WTC11 (cell line): ENCODE results near the gene DHRSX. TPM values are rescaled to one million over a fixed set of nuclear protein-coding genes. Genes with fewer than 3 reads are reported as not detected.

Experiments
- ATAC-seq: fragments of 200-7000 bp; cut with Tn5 transposase; 2 replicates; pipeline ENCODE4 v1.10.0; 2021; ENCODE audit warnings: mild to moderate bottlenecking, moderate library complexity
- CTCF ChIA-PET: fragments of 300-600 bp; sonication (Branson Sonifier 250); formaldehyde crosslinking; loops from one replicate; lab custom pipeline; 2021; ENCODE audit warnings: antibody characterized with exemption; lab: Charles Lee
- POLR2A ChIA-PET: fragments of 350-600 bp; sonication (Branson Sonifier 250); formaldehyde crosslinking; loops from one replicate; lab custom pipeline; 2021; ENCODE audit warnings: antibody characterized with exemption; lab: Charles Lee
- DNase-seq: peaks from one replicate; pipeline ENCODE4 v3.0.0; 2021; ENCODE audit warnings: low spot score
- H3K27ac Mint-ChIP-seq: 2 replicates; pipeline ENCODE4 v1.8.0; 2021; ENCODE audit warnings: mixed read lengths
- H3K27me3 Mint-ChIP-seq: 2 replicates; pipeline ENCODE4 v1.8.0; 2021; ENCODE audit warnings: low read depth, mild to moderate bottlenecking, moderate library complexity, mixed read lengths
- H3K36me3 Mint-ChIP-seq: 2 replicates; pipeline ENCODE4 v1.8.0; 2021; ENCODE audit warnings: mixed read lengths
- H3K4me1 Mint-ChIP-seq: 2 replicates; pipeline ENCODE4 v1.8.0; 2022; ENCODE audit warnings: mixed read lengths
- H3K4me3 Mint-ChIP-seq: 2 replicates; pipeline ENCODE4 v1.8.0; 2021; ENCODE audit warnings: mild to moderate bottlenecking, moderate library complexity, mixed read lengths
- H3K9me3 Mint-ChIP-seq: 2 replicates; pipeline ENCODE4 v1.8.0; 2021; ENCODE audit warnings: mixed read lengths
- CDX4 ChIP-seq: fragments of 250-450 bp; sonication (Bioruptor Pico); IDR thresholded peaks from 2 replicates; pipeline ENCODE4 v1.9.0; 2021; ENCODE audit warnings: moderate library complexity, mild to moderate bottlenecking, inconsistent platforms, borderline replicate concordance
- CREM ChIP-seq: sonication (generic); formaldehyde crosslinking; IDR thresholded peaks from 2 replicates; pipeline ENCODE4 v1.8.1; 2022; ENCODE audit warnings: mild to moderate bottlenecking, missing genetic modification reagents, moderate library complexity
- IRF2 ChIP-seq: sonication (generic); formaldehyde crosslinking; IDR thresholded peaks from 2 replicates; pipeline ENCODE4 v1.8.0; 2022; ENCODE audit warnings: low read depth, missing genetic modification reagents, borderline replicate concordance
- NFE2L1 ChIP-seq: sonication (generic); formaldehyde crosslinking; IDR thresholded peaks from 2 replicates; pipeline ENCODE4 v1.8.1; 2023; ENCODE audit warnings: missing genetic modification reagents
- NR1H2 ChIP-seq: sonication (generic); formaldehyde crosslinking; IDR thresholded peaks from 2 replicates; pipeline ENCODE4 v1.9.0; 2021; ENCODE audit warnings: mild to moderate bottlenecking, moderate library complexity, missing genetic modification reagents
- NR2C2 ChIP-seq: sonication (generic); formaldehyde crosslinking; IDR thresholded peaks from 2 replicates; pipeline ENCODE4 v1.8.0; 2022; ENCODE audit warnings: mild to moderate bottlenecking, missing genetic modification reagents
- RELA ChIP-seq: sonication (generic); formaldehyde crosslinking; IDR thresholded peaks from 2 replicates; pipeline ENCODE4 v1.8.1; 2022; ENCODE audit warnings: missing genetic modification reagents, mild to moderate bottlenecking, borderline replicate concordance
- SMAD3 ChIP-seq: sonication (generic); formaldehyde crosslinking; IDR thresholded peaks from 2 replicates; pipeline ENCODE4 v1.8.0; 2022; ENCODE audit warnings: missing genetic modification reagents, mild to moderate bottlenecking, borderline replicate concordance
- TCF7 ChIP-seq: sonication (generic); formaldehyde crosslinking; IDR thresholded peaks from 2 replicates; pipeline ENCODE4 v1.8.0; 2022; ENCODE audit warnings: mild to moderate bottlenecking, low read depth, missing genetic modification reagents, moderate library complexity
- TEAD4 ChIP-seq: sonication (generic); formaldehyde crosslinking; IDR thresholded peaks from 2 replicates; pipeline ENCODE4 v1.8.0; 2022; ENCODE audit warnings: mild to moderate bottlenecking, missing genetic modification reagents
- ZBTB21 ChIP-seq: sonication (generic); formaldehyde crosslinking; IDR thresholded peaks from 2 replicates; pipeline ENCODE4 v1.8.1; 2023; ENCODE audit warnings: mild to moderate bottlenecking, missing genetic modification reagents, borderline replicate concordance
- ZBTB43 ChIP-seq: sonication (generic); formaldehyde crosslinking; IDR thresholded peaks from 2 replicates; pipeline ENCODE4 v1.8.1; 2023; ENCODE audit warnings: mild to moderate bottlenecking, missing genetic modification reagents
- ZNF512 ChIP-seq: sonication (generic); formaldehyde crosslinking; IDR thresholded peaks from 2 replicates; pipeline ENCODE4 v1.8.1; 2022; ENCODE audit warnings: missing genetic modification reagents, borderline replicate concordance
- ZNF532 ChIP-seq: fragments of 250-450 bp; sonication (Bioruptor Pico); IDR thresholded peaks from 2 replicates; pipeline ENCODE4 v1.9.0; 2021; ENCODE audit warnings: mild to moderate bottlenecking, borderline replicate concordance
- ZNF671 ChIP-seq: fragments of 250-450 bp; sonication (Bioruptor Pico); IDR thresholded peaks from 2 replicates; pipeline ENCODE4 v1.8.0; 2021; ENCODE audit warnings: mild to moderate bottlenecking
- total RNA-seq: library from RNA; stranded (reverse); gene quantifications from 3 replicates; pipeline ENCODE4 v1.2.3, GENCODE V29; 2021
- TF ChIP-seq, protein P1 (sequence below): sonication (generic); formaldehyde crosslinking; IDR thresholded peaks from 2 replicates; pipeline ENCODE4 v1.8.1; 2023; ENCODE audit warnings: mild to moderate bottlenecking, missing genetic modification reagents
- TF ChIP-seq, protein P2 (sequence below): fragments of 250-450 bp; sonication (Bioruptor Pico); IDR thresholded peaks from 2 replicates; pipeline ENCODE4 v1.8.0; 2021; ENCODE audit warnings: mild to moderate bottlenecking
- TF ChIP-seq, protein P3 (sequence below): sonication (generic); formaldehyde crosslinking; conservative IDR thresholded peaks from 2 replicates; pipeline ENCODE4 v1.8.1; 2023; ENCODE audit warnings: mild to moderate bottlenecking, low read depth, missing genetic modification reagents, moderate library complexity

The DHRSX gene
- total RNA-seq, 1 experiment from 2014 or later = 28.2 TPM

DNA sequence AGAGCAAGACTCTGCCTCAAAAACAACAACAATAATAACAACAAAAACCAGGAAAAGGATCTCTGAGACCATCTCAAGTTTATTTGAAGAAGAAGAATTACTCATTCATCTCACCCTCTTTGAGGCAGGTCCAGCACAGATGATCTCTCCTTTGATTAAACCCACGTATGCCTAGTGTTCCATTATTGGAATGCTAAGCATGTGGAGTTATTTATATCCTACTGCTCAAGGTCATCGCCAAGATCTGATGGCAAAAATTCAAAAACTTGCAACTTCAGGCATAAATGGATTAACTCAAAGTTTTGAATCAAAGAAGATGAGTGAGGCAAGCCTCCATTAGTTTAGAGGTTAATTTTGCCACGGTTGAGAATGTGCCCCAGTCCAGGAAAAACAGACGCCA, 184.2 kb downstream of the DHRSX start:
- ChIA-PET POLR2A (no interaction called here), CTCF (no interaction called here)
- TF ChIP-seq CREM (no peak), TEAD4 (CRISPR knock-in tag) (no peak)
- TF ChIP-seq, protein P1, sequence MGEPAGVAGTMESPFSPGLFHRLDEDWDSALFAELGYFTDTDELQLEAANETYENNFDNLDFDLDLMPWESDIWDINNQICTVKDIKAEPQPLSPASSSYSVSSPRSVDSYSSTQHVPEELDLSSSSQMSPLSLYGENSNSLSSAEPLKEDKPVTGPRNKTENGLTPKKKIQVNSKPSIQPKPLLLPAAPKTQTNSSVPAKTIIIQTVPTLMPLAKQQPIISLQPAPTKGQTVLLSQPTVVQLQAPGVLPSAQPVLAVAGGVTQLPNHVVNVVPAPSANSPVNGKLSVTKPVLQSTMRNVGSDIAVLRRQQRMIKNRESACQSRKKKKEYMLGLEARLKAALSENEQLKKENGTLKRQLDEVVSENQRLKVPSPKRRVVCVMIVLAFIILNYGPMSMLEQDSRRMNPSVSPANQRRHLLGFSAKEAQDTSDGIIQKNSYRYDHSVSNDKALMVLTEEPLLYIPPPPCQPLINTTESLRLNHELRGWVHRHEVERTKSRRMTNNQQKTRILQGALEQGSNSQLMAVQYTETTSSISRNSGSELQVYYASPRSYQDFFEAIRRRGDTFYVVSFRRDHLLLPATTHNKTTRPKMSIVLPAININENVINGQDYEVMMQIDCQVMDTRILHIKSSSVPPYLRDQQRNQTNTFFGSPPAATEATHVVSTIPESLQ (CRISPR knock-in tag) = no peak
- peaks cover 14% of the 10 kb centered on the region for H3K36me3 Mint-ChIP-seq
- peaks cover 10% of the 10 kb centered on the region for H3K4me1 Mint-ChIP-seq
- H3K27ac Mint-ChIP-seq = no peak overlapping the region; the same call in 1 of the 2 replicates
- DNase-seq = no peak
- no peak for ATAC-seq
- H3K4me3 Mint-ChIP-seq = no peak overlapping the region
- H3K27me3 Mint-ChIP-seq = no peaks in the 10 kb centered on the region
- peaks cover 20% of the 10 kb centered on the region for H3K9me3 Mint-ChIP-seq

- ChIA-PET CTCF (no interaction called here), POLR2A (no interaction called here)
- Mint-ChIP-seq H3K36me3 (peaks cover 14% of the 10 kb centered on the region), H3K4me3 (no peak overlapping the region), H3K4me1 (peaks cover 18% of the 10 kb centered on the region), H3K27ac (no peak overlapping the region), H3K9me3 (peaks cover 20% of the 10 kb centered on the region), H3K27me3 (no peaks in the 10 kb centered on the region)
- DNase-seq (no peak), ATAC-seq (no peak)
- TF ChIP-seq NR2C2 = no peak
- TF ChIP-seq ZNF512 (CRISPR knock-in tag) = no peak
- no peak for TF ChIP-seq ZNF532 (CRISPR knock-in tag)
- no peak for TF ChIP-seq NFE2L1 (CRISPR knock-in tag)
- no peak for TF ChIP-seq TCF7 (CRISPR knock-in tag)
- no peak for TF ChIP-seq NR1H2 (CRISPR knock-in tag)
These were observed 185.3 kb downstream of the DHRSX start for GRCh38 chrX:2315434-2315833.

DNA sequence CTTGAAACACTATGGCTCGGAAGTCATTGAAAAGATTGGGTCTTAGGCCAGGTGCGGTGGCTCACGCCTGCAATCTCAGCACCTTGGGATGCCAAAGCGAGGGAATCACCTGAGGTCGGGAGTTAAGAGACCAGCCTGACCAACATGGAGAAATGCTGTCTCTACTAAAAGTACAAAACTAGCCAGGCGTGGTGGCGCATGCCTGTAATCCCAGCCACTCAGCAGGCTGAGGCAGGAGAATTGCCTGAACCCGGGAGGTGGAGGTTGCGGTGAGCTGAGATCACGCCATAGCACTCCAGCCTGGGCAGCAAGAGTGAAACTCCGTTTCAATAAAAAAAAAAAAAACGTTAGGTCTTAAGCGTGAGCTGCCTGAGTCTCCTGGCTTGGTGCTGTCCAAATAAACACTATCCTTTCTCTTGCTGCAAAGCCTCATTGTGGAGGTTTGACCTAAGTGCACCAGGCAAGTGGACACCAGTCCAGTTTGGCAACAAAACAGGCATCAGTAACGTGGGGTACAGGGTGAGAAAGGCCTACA, 185.9 kb downstream of the DHRSX start:
- Mint-ChIP-seq H3K27me3 (no peaks in the 10 kb centered on the region), H3K4me3 (no peak overlapping the region), H3K4me1 (peaks cover 18% of the 10 kb centered on the region), H3K27ac (no peak overlapping the region), H3K36me3 (peaks cover 14% of the 10 kb centered on the region), H3K9me3 (peaks cover 20% of the 10 kb centered on the region)
- ChIA-PET POLR2A (no interaction called here), CTCF (no interaction called here)
- ATAC-seq (no peak), DNase-seq (no peak)
- TF ChIP-seq ZBTB43 (no peak), RELA (CRISPR knock-in tag) (no peak), CDX4 (CRISPR knock-in tag) (no peak), NFE2L1 (CRISPR knock-in tag) (no peak), SMAD3 (no peak), ZNF671 (CRISPR knock-in tag) (no peak), ZBTB21 (CRISPR knock-in tag) (no peak), IRF2 (CRISPR knock-in tag) (no peak)
- TF ChIP-seq, protein P2, sequence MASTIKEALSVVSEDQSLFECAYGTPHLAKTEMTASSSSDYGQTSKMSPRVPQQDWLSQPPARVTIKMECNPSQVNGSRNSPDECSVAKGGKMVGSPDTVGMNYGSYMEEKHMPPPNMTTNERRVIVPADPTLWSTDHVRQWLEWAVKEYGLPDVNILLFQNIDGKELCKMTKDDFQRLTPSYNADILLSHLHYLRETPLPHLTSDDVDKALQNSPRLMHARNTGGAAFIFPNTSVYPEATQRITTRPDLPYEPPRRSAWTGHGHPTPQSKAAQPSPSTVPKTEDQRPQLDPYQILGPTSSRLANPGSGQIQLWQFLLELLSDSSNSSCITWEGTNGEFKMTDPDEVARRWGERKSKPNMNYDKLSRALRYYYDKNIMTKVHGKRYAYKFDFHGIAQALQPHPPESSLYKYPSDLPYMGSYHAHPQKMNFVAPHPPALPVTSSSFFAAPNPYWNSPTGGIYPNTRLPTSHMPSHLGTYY (CRISPR knock-in tag) = no peak
- TF ChIP-seq, protein P3, sequence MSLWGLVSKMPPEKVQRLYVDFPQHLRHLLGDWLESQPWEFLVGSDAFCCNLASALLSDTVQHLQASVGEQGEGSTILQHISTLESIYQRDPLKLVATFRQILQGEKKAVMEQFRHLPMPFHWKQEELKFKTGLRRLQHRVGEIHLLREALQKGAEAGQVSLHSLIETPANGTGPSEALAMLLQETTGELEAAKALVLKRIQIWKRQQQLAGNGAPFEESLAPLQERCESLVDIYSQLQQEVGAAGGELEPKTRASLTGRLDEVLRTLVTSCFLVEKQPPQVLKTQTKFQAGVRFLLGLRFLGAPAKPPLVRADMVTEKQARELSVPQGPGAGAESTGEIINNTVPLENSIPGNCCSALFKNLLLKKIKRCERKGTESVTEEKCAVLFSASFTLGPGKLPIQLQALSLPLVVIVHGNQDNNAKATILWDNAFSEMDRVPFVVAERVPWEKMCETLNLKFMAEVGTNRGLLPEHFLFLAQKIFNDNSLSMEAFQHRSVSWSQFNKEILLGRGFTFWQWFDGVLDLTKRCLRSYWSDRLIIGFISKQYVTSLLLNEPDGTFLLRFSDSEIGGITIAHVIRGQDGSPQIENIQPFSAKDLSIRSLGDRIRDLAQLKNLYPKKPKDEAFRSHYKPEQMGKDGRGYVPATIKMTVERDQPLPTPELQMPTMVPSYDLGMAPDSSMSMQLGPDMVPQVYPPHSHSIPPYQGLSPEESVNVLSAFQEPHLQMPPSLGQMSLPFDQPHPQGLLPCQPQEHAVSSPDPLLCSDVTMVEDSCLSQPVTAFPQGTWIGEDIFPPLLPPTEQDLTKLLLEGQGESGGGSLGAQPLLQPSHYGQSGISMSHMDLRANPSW (CRISPR knock-in tag) = no peak
